ENCODE results near the gene DUSP7. TPM values are rescaled to one million over a fixed set of nuclear protein-coding genes. Genes with fewer than 3 reads are reported as not detected.

The DUSP7 gene
- total RNA-seq, 1 donor from 2014 or later, result 37.4 TPM

DNA sequence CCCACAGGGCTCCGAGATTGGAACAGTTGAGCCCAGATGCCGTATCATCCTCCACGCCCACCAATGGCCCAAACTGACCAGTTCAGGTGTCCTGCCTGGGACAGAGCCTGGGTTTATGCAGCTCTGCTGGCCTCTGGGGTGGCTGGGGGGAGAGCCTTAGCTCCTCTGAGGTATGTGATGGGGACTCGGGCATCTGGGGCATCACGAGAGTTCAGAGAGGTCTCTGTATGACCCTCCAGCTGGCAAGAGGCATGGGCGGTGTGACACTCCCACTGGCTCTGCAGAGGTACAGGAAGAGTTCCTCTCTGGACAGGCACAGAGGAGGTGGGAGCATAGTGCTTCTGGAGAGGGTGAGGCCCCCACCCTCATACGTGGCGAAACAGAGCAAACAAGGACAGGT lies 26.6 kb upstream of the DUSP7 start:
- H3K36me3 Mint-ChIP-seq (ENCODE audit: low read depth), result no peaks in the 10 kb centered on the region
- no peaks in the 10 kb centered on the region for H3K9me3 Mint-ChIP-seq
- no peaks in the 10 kb centered on the region for H3K27me3 Mint-ChIP-seq (ENCODE audit: insufficient read depth)
- H3K4me1 Mint-ChIP-seq (ENCODE audit: low read depth), result peaks cover 26% of the 10 kb centered on the region
- no peak overlapping the region for H3K4me3 Mint-ChIP-seq
- intact Hi-C loops (cut with micrococcal nuclease), result no loop called here
- H3K27ac Mint-ChIP-seq, result no peak overlapping the region
- no peak for DNase-seq (ENCODE audit: low spot score)

DNA sequence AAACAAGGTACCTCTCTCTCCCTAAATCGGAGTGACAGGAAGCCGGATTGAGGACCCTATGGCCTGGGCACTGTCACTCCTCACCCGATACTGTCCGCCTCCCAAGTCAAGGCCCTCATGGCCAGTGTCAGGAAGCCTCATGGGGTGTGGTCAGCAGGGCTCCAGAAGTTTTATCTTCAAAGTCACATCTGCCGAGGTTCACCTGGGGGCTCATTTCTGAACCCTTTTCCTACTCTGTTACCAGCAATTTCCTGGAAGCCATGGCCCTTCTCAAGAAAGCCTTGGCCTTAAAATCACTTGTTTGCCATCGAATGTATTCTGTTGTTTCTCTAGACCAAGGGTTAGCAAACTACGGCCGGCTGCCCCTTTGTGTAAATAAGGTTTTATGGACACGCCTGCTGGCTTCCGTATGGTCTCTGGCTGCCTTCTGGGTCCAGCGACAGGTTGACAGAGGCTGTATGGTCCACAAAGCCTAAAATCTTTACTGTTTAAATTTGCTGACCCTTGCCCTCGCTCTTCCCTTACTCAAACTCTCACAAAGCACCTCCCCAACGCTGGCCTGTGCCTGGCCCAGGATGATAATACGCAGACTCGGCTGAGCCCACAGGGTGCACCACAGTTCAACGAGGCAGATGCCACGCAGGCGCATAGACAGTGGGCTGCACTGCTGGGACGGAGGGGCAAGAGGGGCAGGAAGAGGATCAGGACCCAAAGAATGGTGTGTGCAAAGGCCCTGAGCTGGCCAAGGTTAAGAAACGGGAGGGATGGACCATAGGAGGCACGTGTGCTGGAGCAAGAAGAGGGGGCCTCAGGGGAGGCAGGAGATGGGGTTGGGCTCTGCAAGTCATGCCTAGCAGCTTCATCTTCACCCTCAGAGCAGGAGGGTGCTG lies 24.7 kb upstream of the DUSP7 start:
- H3K9me3 Mint-ChIP-seq, result no peaks in the 10 kb centered on the region
- H3K36me3 Mint-ChIP-seq (ENCODE audit: low read depth), result no peaks in the 10 kb centered on the region
- no peak for DNase-seq (ENCODE audit: low spot score)
- H3K4me1 Mint-ChIP-seq (ENCODE audit: low read depth), result peaks cover 7% of the 10 kb centered on the region
- no peak overlapping the region for H3K27ac Mint-ChIP-seq
- intact Hi-C loops (cut with micrococcal nuclease), result no loop called here
- no peaks in the 10 kb centered on the region for H3K27me3 Mint-ChIP-seq (ENCODE audit: insufficient read depth)
- H3K4me3 Mint-ChIP-seq, result no peak overlapping the region

DNA sequence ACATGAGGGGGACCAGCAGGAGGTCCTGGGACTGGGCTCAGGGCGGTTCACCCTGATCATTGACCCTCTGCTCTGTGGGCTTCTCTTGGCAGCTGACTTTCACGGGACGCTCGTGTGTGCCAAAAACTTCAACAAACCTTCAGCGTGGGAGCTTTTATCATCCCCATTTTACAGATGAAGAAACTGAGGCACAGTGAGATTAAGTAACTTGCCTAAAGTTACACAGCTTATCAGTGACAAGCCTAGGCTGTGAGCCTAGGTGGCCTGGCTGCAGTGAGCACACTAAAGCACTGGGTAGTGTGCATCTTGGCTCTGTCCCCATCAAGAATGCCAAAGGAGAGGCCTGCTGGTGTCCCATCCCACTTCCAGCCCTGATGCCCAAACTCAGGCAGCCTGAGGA lies 23.6 kb upstream of the DUSP7 start:
- intact Hi-C loops (cut with micrococcal nuclease), result no loop called here
- DNase-seq (ENCODE audit: low spot score), result no peak
- Mint-ChIP-seq H3K4me1 (ENCODE audit: low read depth) (no peaks in the 10 kb centered on the region), H3K27ac (no peak overlapping the region), H3K4me3 (no peak overlapping the region), H3K27me3 (ENCODE audit: insufficient read depth) (no peaks in the 10 kb centered on the region), H3K9me3 (no peaks in the 10 kb centered on the region), H3K36me3 (ENCODE audit: low read depth) (no peaks in the 10 kb centered on the region)

DNA sequence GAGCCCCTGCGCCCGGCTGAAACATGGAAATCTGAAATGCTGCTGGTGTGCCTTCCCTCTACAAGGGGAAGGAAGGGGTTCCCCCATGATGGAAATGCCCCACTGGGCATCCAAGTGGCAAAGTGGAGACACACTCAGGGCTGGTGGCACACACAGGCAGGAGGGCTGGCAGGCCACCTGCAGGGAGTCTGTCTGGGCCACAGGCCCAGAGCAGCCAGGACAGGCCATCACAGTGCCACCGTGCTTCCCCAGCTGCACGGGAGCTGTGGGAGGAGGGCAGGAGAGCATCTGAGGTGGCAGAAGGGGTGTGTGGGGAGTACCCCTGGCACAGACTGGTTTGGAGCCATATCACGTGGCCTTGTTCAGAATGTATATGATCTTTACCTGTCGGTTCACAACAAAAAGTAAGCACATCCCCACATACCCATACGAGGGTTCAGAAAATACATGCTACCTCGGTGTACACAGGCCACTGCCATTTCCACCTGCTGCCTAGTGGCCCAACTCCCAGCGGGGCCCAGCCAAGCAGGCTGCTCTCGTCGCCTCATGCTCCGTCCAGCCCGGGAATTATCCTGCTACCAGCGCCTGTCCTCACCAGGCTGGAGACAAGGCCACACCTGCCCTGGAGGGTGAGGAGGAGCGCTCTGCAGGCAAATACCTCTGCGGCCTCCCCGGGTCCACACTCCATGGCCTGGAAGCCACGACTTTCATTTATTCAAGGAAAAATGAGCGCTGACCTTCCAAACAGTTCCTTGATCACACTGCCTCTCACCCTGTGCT lies 22.6 kb upstream of the DUSP7 start:
- Mint-ChIP-seq H3K4me1 (ENCODE audit: low read depth) (no peaks in the 10 kb centered on the region), H3K36me3 (ENCODE audit: low read depth) (no peaks in the 10 kb centered on the region), H3K4me3 (no peak overlapping the region), H3K27ac (no peak overlapping the region), H3K9me3 (no peaks in the 10 kb centered on the region), H3K27me3 (ENCODE audit: insufficient read depth) (no peaks in the 10 kb centered on the region)
- intact Hi-C loops (cut with micrococcal nuclease), result no loop called here
- no peak for DNase-seq (ENCODE audit: low spot score)

DNA sequence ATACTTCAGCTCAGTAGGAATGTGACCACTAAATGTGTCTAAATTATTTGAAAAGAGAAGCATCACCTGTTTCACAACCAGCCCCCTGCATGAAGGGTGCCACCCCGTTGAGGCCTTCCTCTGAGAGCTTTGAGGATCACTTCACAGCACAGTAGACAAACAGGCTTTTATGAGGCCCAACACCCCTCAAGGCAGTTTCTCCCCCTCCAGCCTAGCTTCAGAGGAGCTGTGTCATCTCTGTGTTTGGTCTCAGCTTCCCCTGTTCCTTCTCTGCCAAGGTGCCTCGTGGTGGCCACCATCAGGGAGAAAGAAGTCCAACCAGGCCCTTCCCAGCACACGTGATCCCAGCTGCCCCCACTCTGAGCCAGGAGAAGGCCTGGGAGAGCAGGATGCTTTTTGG lies 21.6 kb upstream of the DUSP7 start:
- Mint-ChIP-seq H3K27me3 (ENCODE audit: insufficient read depth) (no peaks in the 10 kb centered on the region), H3K4me1 (ENCODE audit: low read depth) (no peaks in the 10 kb centered on the region), H3K27ac (no peak overlapping the region), H3K9me3 (no peaks in the 10 kb centered on the region), H3K36me3 (ENCODE audit: low read depth) (no peaks in the 10 kb centered on the region), H3K4me3 (no peak overlapping the region)
- no peak for DNase-seq (ENCODE audit: low spot score)
- intact Hi-C loops (cut with micrococcal nuclease), result no loop called here

DNA sequence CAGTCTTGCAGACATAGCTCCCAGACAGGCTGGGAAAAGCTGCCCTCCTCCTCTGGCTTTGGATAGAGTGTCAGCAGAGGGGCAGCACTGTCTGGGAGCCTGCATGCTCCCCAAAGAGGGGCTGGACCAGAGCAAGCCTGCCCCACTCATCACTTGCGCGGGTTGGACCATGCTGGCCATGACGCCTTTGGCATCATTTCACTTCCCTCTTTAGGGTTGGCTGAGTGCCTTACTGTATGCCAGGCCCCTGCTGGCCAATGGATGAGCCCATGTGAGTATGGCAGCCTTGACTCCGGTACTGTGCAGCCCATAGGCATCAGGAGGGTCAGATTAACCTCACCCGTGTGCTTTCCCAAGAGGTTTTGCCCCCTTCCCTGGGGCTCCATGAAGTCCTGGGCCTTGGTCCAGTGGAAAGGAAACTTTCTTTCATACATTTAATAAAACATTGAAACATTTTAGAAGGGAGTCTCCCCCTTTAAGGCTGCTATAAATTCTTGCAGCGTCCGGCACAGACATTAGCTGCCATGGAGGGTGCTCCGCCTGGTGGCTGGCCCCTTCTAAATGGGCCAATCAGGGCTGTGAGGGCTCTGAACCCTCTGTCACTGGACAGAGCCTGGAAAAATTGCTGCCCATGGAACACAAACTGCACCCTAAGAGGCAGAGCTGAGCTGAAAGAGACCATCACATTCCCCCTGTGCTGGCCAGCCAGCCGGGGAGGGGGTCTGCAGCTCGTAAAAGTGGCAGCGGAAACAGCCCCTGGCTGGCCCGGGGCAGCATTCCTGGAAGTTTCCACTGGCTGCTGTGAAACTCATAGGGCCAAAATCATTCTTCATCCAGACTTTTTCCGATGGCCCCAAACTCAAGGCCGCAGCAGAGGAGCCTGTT lies 20.8 kb upstream of the DUSP7 start:
- no peaks in the 10 kb centered on the region for H3K9me3 Mint-ChIP-seq
- no peaks in the 10 kb centered on the region for H3K4me1 Mint-ChIP-seq (ENCODE audit: low read depth)
- intact Hi-C loops (cut with micrococcal nuclease), result no loop called here
- DNase-seq (ENCODE audit: low spot score), result no peak
- H3K4me3 Mint-ChIP-seq, result no peak overlapping the region
- H3K27me3 Mint-ChIP-seq (ENCODE audit: insufficient read depth), result no peaks in the 10 kb centered on the region
- no peaks in the 10 kb centered on the region for H3K36me3 Mint-ChIP-seq (ENCODE audit: low read depth)
- no peak overlapping the region for H3K27ac Mint-ChIP-seq

DNA sequence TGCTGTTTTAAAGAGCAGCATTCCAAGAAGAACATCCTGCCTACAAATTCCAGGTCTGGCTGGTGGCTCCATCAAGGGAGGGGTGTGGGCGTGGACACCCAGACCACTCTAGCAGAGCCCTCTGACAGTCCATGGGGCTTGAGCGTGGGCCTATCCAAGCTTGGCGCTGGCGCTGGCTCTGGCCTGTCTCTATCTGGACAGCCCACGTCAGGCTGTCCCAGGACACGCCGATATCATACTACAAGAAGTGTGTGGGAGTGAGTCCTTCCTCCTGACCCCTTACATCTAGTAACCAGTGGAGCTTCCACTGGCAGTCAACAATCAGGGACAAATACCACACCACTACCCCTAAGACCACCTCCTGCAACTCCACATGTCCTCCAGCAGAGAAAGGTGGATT lies 17.1 kb upstream of the DUSP7 start:
- intact Hi-C loops (cut with micrococcal nuclease), result no loop called here
- Mint-ChIP-seq H3K36me3 (ENCODE audit: low read depth) (no peaks in the 10 kb centered on the region), H3K4me1 (ENCODE audit: low read depth) (no peaks in the 10 kb centered on the region), H3K27me3 (ENCODE audit: insufficient read depth) (no peaks in the 10 kb centered on the region), H3K4me3 (no peak overlapping the region), H3K9me3 (no peaks in the 10 kb centered on the region), H3K27ac (no peak overlapping the region)
- no peak for DNase-seq (ENCODE audit: low spot score)

DNA sequence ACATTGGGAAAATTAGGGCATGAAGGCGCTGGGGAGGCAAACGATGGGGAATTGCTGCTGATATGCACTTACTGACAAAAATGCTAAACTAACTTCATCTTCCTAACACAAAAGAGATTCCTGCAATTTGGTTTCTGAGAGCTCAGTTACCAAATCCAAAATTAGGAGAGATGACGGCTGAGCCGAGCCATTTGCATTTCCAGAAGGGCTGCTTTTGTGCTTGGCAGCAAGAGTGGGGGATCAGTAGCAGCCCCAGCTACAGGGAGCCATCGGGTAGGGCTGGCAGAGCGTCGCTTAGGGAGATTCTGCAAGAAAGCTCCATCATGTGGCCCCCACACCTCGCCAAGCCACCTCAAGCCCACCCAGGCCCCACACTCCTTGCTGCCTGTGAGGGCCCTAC lies 16.1 kb upstream of the DUSP7 start:
- no peak for DNase-seq (ENCODE audit: low spot score)
- H3K36me3 Mint-ChIP-seq (ENCODE audit: low read depth), result no peaks in the 10 kb centered on the region
- H3K27me3 Mint-ChIP-seq (ENCODE audit: insufficient read depth), result no peaks in the 10 kb centered on the region
- no peaks in the 10 kb centered on the region for H3K4me1 Mint-ChIP-seq (ENCODE audit: low read depth)
- no peak overlapping the region for H3K4me3 Mint-ChIP-seq
- intact Hi-C loops (cut with micrococcal nuclease), result no loop called here
- H3K9me3 Mint-ChIP-seq, result no peaks in the 10 kb centered on the region
- H3K27ac Mint-ChIP-seq, result no peak overlapping the region

DNA sequence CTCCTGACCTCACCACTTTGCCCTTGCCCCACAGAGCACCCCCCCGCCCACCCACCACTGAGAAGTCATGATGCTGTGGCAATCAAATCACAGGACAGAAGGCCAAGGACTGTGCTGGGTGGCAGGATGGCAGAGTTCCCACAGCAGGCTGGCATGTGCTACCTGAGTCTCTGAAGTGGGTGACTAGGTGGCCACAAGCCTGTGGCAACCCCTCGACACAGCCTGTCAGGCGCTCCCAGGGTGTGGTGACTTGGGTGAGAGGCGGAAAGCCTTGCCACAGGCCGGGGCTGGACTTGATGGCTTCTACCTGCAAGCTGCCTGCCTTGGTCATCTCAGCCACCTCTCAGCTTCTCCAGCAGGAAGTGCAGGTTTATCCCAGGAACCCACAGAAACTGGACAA lies 15.6 kb upstream of the DUSP7 start:
- Mint-ChIP-seq H3K27me3 (ENCODE audit: insufficient read depth) (no peaks in the 10 kb centered on the region), H3K27ac (no peak overlapping the region), H3K4me1 (ENCODE audit: low read depth) (no peaks in the 10 kb centered on the region), H3K9me3 (no peaks in the 10 kb centered on the region), H3K36me3 (ENCODE audit: low read depth) (no peaks in the 10 kb centered on the region), H3K4me3 (no peak overlapping the region)
- intact Hi-C loops (cut with micrococcal nuclease), result no loop called here
- no peak for DNase-seq (ENCODE audit: low spot score)

DNA sequence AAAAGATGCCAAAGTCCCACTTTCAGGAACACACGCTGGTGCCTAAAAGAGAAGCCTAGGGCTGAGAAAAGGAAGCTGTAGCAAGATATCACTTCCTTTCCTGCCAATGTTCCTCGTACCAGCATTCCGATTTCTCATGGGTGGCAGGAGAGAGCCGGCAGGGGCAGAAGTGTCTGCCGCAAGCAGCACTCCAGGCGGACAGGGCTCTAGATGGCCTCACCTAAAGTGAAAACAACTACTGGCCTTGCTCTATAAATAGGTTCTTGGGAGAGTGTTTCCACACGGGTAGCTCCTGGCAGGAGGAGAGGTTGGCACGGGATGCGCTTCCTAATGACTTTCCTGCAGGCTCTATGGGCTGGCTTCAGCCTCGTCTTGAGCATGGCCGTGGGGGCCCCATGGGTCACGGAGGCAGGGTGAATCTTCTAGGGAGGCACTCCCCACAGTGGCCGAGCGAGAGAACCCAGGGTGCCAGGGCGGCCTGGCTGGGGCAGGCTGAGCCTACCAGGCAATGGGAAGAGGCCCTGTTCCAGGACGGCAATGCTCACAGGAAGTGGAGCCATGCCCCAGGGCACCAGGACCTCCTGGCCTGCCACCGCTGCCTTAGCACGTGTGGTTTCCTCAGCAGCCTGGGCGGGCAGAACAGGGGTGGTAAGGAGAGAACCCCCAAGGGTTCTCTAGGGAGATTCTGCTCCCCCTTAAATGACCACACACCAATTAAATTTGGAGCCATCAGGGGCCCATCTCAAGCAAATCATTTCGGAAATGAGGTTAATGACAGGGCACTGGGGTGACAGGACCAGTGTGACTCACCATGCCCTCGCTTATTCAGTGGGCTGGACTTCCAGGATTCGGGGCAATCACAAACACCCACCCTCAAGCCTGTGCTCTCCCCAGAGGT lies 14.6 kb upstream of the DUSP7 start:
- H3K36me3 Mint-ChIP-seq (ENCODE audit: low read depth), result no peaks in the 10 kb centered on the region
- H3K9me3 Mint-ChIP-seq, result no peaks in the 10 kb centered on the region
- no peaks in the 10 kb centered on the region for H3K27me3 Mint-ChIP-seq (ENCODE audit: insufficient read depth)
- no peak for DNase-seq (ENCODE audit: low spot score)
- H3K4me3 Mint-ChIP-seq, result no peak overlapping the region
- no peak overlapping the region for H3K27ac Mint-ChIP-seq
- no peaks in the 10 kb centered on the region for H3K4me1 Mint-ChIP-seq (ENCODE audit: low read depth)
- intact Hi-C loops (cut with micrococcal nuclease), result loop anchor here (1.0 kb wide), 1 partner anchor 30 kb away; no protein-coding TSS in a partner anchor

DNA sequence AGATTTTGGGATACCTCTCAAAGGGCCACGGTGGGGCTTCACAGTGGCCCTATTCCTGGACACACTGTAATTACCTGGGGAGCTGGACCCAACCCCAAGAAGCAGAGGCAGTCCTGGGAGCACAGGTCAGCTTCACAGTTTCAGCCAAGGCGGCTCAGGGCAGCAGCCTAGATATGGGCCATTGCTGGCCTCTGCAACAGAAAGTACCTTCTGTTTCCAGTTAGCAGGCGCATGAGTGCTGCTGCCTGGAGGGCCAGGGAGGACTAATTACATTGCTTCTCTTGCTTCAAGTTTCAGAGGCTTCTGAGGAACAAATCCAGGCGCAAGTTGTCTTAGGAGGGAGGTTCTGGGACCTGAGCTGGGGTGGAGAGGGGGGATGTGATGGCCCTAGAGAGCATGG lies 13.5 kb upstream of the DUSP7 start:
- intact Hi-C loops (cut with micrococcal nuclease), result no loop called here
- Mint-ChIP-seq H3K9me3 (no peaks in the 10 kb centered on the region), H3K4me3 (no peak overlapping the region), H3K27ac (no peak overlapping the region), H3K27me3 (ENCODE audit: insufficient read depth) (no peaks in the 10 kb centered on the region), H3K36me3 (ENCODE audit: low read depth) (no peaks in the 10 kb centered on the region), H3K4me1 (ENCODE audit: low read depth) (no peaks in the 10 kb centered on the region)
- DNase-seq (ENCODE audit: low spot score), result no peak

DNA sequence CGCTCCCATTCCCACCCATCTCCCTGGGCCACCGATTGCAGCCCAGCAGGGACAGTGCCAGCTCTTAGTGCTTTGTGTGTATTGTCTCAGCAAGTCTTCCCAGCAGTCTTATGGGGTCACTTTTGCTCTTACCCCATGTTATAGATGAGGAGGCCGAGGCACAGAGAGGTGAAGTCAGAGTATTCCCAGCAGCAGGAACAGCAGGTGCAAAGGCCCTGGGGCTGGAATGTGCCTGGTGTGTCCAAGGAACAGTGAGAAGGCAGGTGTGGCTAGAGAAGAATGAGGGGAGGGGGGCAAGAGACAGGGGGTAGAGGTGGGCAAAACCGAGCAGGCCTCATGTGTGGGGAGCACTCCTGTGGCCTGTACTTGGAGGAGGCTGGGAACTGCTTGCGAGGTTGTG lies 12.8 kb upstream of the DUSP7 start:
- intact Hi-C loops (cut with micrococcal nuclease), result no loop called here
- no peaks in the 10 kb centered on the region for H3K36me3 Mint-ChIP-seq (ENCODE audit: low read depth)
- H3K27ac Mint-ChIP-seq, result no peak overlapping the region
- no peak overlapping the region for H3K4me3 Mint-ChIP-seq
- H3K4me1 Mint-ChIP-seq (ENCODE audit: low read depth), result no peaks in the 10 kb centered on the region
- H3K9me3 Mint-ChIP-seq, result no peaks in the 10 kb centered on the region
- no peaks in the 10 kb centered on the region for H3K27me3 Mint-ChIP-seq (ENCODE audit: insufficient read depth)
- DNase-seq (ENCODE audit: low spot score), result no peak
